ENCODE data around the gene MRO. TPM values are rescaled to one million over a fixed set of nuclear protein-coding genes. Genes with fewer than 3 reads are reported as not detected.

MRO gene
- total RNA-seq, 1 donor from 2014 or later: 3.1 TPM

- H3K4me3 ChIP-seq (ENCODE audit: low read length in 3 of 3): peak overlapping the region; percentile 21 to 43 (median 29)
- peak overlapping the region; percentile 74 for H3K27ac ChIP-seq (ENCODE audit: low read depth, low read length)
- H3K4me1 ChIP-seq (ENCODE audit: control insufficient read depth in 3 of 3, insufficient read depth in 3 of 3, low read length in 3 of 3): peaks cover 3 to 19% (median 19%) of the 10 kb centered on the region in 3 donors
These were observed 36.4 kb upstream of the MRO start for GRCh38 chr18:50855976-50856757.

GRCh38 chr18:50853863-50854271, 34.1 kb upstream of the MRO start:
- Histone ChIP-seq H3K9me3 (ENCODE audit: control insufficient read depth in 3 of 3, low read length in 3 of 3) (no peaks in the 10 kb centered on the region), H3K36me3 (ENCODE audit: control insufficient read depth in 3 of 3, insufficient read depth in 3 of 3, low read length in 3 of 3) (no peaks in the 10 kb centered on the region), H3K9ac (ENCODE audit: low read depth in 1 of 3, low read length in 3 of 3) (no peak overlapping the region), H3K4me3 (ENCODE audit: low read length in 3 of 3) (no peak overlapping the region), H3K27me3 (ENCODE audit: control insufficient read depth in 3 of 3, insufficient read depth in 3 of 3, low read length in 3 of 3) (no peaks in the 10 kb centered on the region), H3K27ac (ENCODE audit: low read depth, low read length) (peak overlapping the region; percentile 16), H3K4me1 (ENCODE audit: control insufficient read depth in 3 of 3, insufficient read depth in 3 of 3, low read length in 3 of 3) (peaks cover 3 to 19% (median 19%) of the 10 kb centered on the region in 3 donors)

More at GRCh38 chr18:50855976-50856757, 36.4 kb upstream of the MRO start:
- Histone ChIP-seq H3K27me3 (ENCODE audit: control insufficient read depth in 3 of 3, insufficient read depth in 3 of 3, low read length in 3 of 3) (no peaks in the 10 kb centered on the region), H3K9ac (ENCODE audit: low read depth in 1 of 3, low read length in 3 of 3) (peak overlapping the region in 2 of 3 donors; percentile 46 to 47), H3K9me3 (ENCODE audit: control insufficient read depth in 3 of 3, low read length in 3 of 3) (no peaks in the 10 kb centered on the region), H3K36me3 (ENCODE audit: control insufficient read depth in 3 of 3, insufficient read depth in 3 of 3, low read length in 3 of 3) (no peaks in the 10 kb centered on the region)

GRCh38 chr18:50850307-50851065, 30.7 kb upstream of the MRO start:
- Histone ChIP-seq H3K9ac (ENCODE audit: low read depth in 1 of 3, low read length in 3 of 3) (no peak overlapping the region), H3K27ac (ENCODE audit: low read depth, low read length) (no peak overlapping the region), H3K36me3 (ENCODE audit: control insufficient read depth in 3 of 3, insufficient read depth in 3 of 3, low read length in 3 of 3) (no peaks in the 10 kb centered on the region), H3K4me1 (ENCODE audit: control insufficient read depth in 3 of 3, insufficient read depth in 3 of 3, low read length in 3 of 3) (peaks cover under 1 to 13% (median 11%) of the 10 kb centered on the region in 3 donors), H3K4me3 (ENCODE audit: low read length in 3 of 3) (no peak overlapping the region), H3K9me3 (ENCODE audit: control insufficient read depth in 3 of 3, low read length in 3 of 3) (no peaks in the 10 kb centered on the region), H3K27me3 (ENCODE audit: control insufficient read depth in 3 of 3, insufficient read depth in 3 of 3, low read length in 3 of 3) (no peaks in the 10 kb centered on the region)

GRCh38 chr18:50849419-50849821, 29.6 kb upstream of the MRO start:
- no peaks in the 10 kb centered on the region for H3K27me3 ChIP-seq (ENCODE audit: control insufficient read depth in 3 of 3, insufficient read depth in 3 of 3, low read length in 3 of 3)
- no peaks in the 10 kb centered on the region for H3K36me3 ChIP-seq (ENCODE audit: control insufficient read depth in 3 of 3, insufficient read depth in 3 of 3, low read length in 3 of 3)
- no peak overlapping the region for H3K27ac ChIP-seq (ENCODE audit: low read depth, low read length)
- no peak overlapping the region for H3K4me3 ChIP-seq (ENCODE audit: low read length in 3 of 3)
- no peaks in the 10 kb centered on the region for H3K9me3 ChIP-seq (ENCODE audit: control insufficient read depth in 3 of 3, low read length in 3 of 3)
- H3K4me1 ChIP-seq (ENCODE audit: control insufficient read depth in 3 of 3, insufficient read depth in 3 of 3, low read length in 3 of 3): peaks cover 0 to 19% (median 14%) of the 10 kb centered on the region in 3 donors
- no peak overlapping the region for H3K9ac ChIP-seq (ENCODE audit: low read depth in 1 of 3, low read length in 3 of 3)

GRCh38 chr18:50848991-50849390, 29.2 kb upstream of the MRO start:
- Histone ChIP-seq H3K27ac (ENCODE audit: low read depth, low read length) (no peak overlapping the region), H3K27me3 (ENCODE audit: control insufficient read depth in 3 of 3, insufficient read depth in 3 of 3, low read length in 3 of 3) (no peaks in the 10 kb centered on the region), H3K4me1 (ENCODE audit: control insufficient read depth in 3 of 3, insufficient read depth in 3 of 3, low read length in 3 of 3) (peaks cover 0 to 20% (median 10%) of the 10 kb centered on the region in 3 donors), H3K4me3 (ENCODE audit: low read length in 3 of 3) (no peak overlapping the region), H3K36me3 (ENCODE audit: control insufficient read depth in 3 of 3, insufficient read depth in 3 of 3, low read length in 3 of 3) (no peaks in the 10 kb centered on the region), H3K9me3 (ENCODE audit: control insufficient read depth in 3 of 3, low read length in 3 of 3) (no peaks in the 10 kb centered on the region), H3K9ac (ENCODE audit: low read depth in 1 of 3, low read length in 3 of 3) (no peak overlapping the region)

GRCh38 chr18:50848061-50848551, 28.3 kb upstream of the MRO start:
- Histone ChIP-seq H3K27ac (ENCODE audit: low read depth, low read length) (no peak overlapping the region), H3K27me3 (ENCODE audit: control insufficient read depth in 3 of 3, insufficient read depth in 3 of 3, low read length in 3 of 3) (no peaks in the 10 kb centered on the region), H3K4me3 (ENCODE audit: low read length in 3 of 3) (no peak overlapping the region), H3K36me3 (ENCODE audit: control insufficient read depth in 3 of 3, insufficient read depth in 3 of 3, low read length in 3 of 3) (no peaks in the 10 kb centered on the region), H3K4me1 (ENCODE audit: control insufficient read depth in 3 of 3, insufficient read depth in 3 of 3, low read length in 3 of 3) (peaks cover 0 to 20% (median 9%) of the 10 kb centered on the region in 3 donors), H3K9me3 (ENCODE audit: control insufficient read depth in 3 of 3, low read length in 3 of 3) (no peaks in the 10 kb centered on the region), H3K9ac (ENCODE audit: low read depth in 1 of 3, low read length in 3 of 3) (no peak overlapping the region)

GRCh38 chr18:50847192-50847591, 27.4 kb upstream of the MRO start:
- Histone ChIP-seq H3K27me3 (ENCODE audit: control insufficient read depth in 3 of 3, insufficient read depth in 3 of 3, low read length in 3 of 3) (no peaks in the 10 kb centered on the region), H3K9ac (ENCODE audit: low read depth in 1 of 3, low read length in 3 of 3) (no peak overlapping the region), H3K4me1 (ENCODE audit: control insufficient read depth in 3 of 3, insufficient read depth in 3 of 3, low read length in 3 of 3) (peaks cover 0 to 22% (median 9%) of the 10 kb centered on the region in 3 donors), H3K4me3 (ENCODE audit: low read length in 3 of 3) (no peak overlapping the region), H3K9me3 (ENCODE audit: control insufficient read depth in 3 of 3, low read length in 3 of 3) (no peaks in the 10 kb centered on the region), H3K36me3 (ENCODE audit: control insufficient read depth in 3 of 3, insufficient read depth in 3 of 3, low read length in 3 of 3) (no peaks in the 10 kb centered on the region), H3K27ac (ENCODE audit: low read depth, low read length) (no peak overlapping the region)

- H3K27me3 ChIP-seq (ENCODE audit: control insufficient read depth in 3 of 3, insufficient read depth in 3 of 3, low read length in 3 of 3): no peaks in the 10 kb centered on the region
- H3K4me1 ChIP-seq (ENCODE audit: control insufficient read depth in 3 of 3, insufficient read depth in 3 of 3, low read length in 3 of 3): peaks cover 0 to 22% (median 9%) of the 10 kb centered on the region in 3 donors
- H3K36me3 ChIP-seq (ENCODE audit: control insufficient read depth in 3 of 3, insufficient read depth in 3 of 3, low read length in 3 of 3): no peaks in the 10 kb centered on the region
- H3K27ac ChIP-seq (ENCODE audit: low read depth, low read length): peak overlapping the region; percentile 61
- no peak overlapping the region for H3K4me3 ChIP-seq (ENCODE audit: low read length in 3 of 3)
- no peaks in the 10 kb centered on the region for H3K9me3 ChIP-seq (ENCODE audit: control insufficient read depth in 3 of 3, low read length in 3 of 3)
- peak overlapping the region in 2 of 3 donors; percentile 25 to 51 for H3K9ac ChIP-seq (ENCODE audit: low read depth in 1 of 3, low read length in 3 of 3)
These were observed 25.1 kb upstream of the MRO start for GRCh38 chr18:50844960-50845359.

GRCh38 chr18:50844554-50844953, 24.7 kb upstream of the MRO start:
- no peak overlapping the region for H3K4me3 ChIP-seq (ENCODE audit: low read length in 3 of 3)
- peak overlapping the region; percentile 61 for H3K27ac ChIP-seq (ENCODE audit: low read depth, low read length)
- peak overlapping the region in 2 of 3 donors; percentile 25 to 51 for H3K9ac ChIP-seq (ENCODE audit: low read depth in 1 of 3, low read length in 3 of 3)
- H3K9me3 ChIP-seq (ENCODE audit: control insufficient read depth in 3 of 3, low read length in 3 of 3): no peaks in the 10 kb centered on the region
- H3K27me3 ChIP-seq (ENCODE audit: control insufficient read depth in 3 of 3, insufficient read depth in 3 of 3, low read length in 3 of 3): no peaks in the 10 kb centered on the region
- no peaks in the 10 kb centered on the region for H3K36me3 ChIP-seq (ENCODE audit: control insufficient read depth in 3 of 3, insufficient read depth in 3 of 3, low read length in 3 of 3)
- peaks cover 0 to 22% (median 9%) of the 10 kb centered on the region in 3 donors for H3K4me1 ChIP-seq (ENCODE audit: control insufficient read depth in 3 of 3, insufficient read depth in 3 of 3, low read length in 3 of 3)

GRCh38 chr18:50842846-50843245, 23.0 kb upstream of the MRO start:
- Histone ChIP-seq H3K9me3 (ENCODE audit: control insufficient read depth in 3 of 3, low read length in 3 of 3) (no peaks in the 10 kb centered on the region), H3K4me1 (ENCODE audit: control insufficient read depth in 3 of 3, insufficient read depth in 3 of 3, low read length in 3 of 3) (peaks cover 0 to 22% (median 9%) of the 10 kb centered on the region in 3 donors), H3K27ac (ENCODE audit: low read depth, low read length) (no peak overlapping the region), H3K4me3 (ENCODE audit: low read length in 3 of 3) (no peak overlapping the region), H3K36me3 (ENCODE audit: control insufficient read depth in 3 of 3, insufficient read depth in 3 of 3, low read length in 3 of 3) (no peaks in the 10 kb centered on the region), H3K9ac (ENCODE audit: low read depth in 1 of 3, low read length in 3 of 3) (no peak overlapping the region), H3K27me3 (ENCODE audit: control insufficient read depth in 3 of 3, insufficient read depth in 3 of 3, low read length in 3 of 3) (no peaks in the 10 kb centered on the region)
